Measurements from ENCODE around the gene RAB23.

DNA sequence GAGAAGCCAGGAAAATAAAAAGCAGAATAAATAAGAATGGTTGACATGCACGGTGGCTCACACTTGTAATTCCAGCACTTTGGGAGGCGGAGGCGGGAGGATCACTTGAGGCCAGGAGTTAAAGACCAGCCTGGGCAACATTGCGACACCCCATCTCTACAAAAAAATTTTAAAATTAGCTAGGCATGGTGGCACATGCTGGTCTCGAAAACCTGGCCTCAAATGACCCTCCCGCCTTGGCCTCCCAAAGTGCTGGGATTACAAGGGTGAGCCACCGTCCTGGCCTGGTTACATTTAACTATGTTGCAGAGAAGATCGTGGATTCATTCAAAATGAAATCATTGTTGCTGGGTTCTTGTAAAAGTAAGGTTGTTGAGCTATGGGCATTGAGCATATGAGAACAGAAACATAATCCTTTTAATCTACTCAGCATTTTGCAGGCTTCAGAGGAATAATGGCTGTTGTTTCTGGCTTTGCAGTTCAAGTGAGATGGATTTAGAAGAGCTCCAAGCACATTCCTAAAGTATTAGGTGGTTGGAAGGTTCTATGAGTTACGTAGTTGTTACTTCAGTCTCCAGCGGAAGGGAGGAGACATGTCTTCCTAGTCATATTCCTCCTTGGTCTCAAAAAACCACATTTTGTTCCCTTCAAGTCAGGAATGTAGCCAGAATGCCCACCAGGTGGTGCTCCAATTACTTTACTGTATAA is 45.6 kb upstream of the RAB23 start:
- no peak for TF ChIP-seq NANOG (IDR thresholded peaks at IDR 0.05; ENCODE audit: borderline replicate concordance)
- TF ChIP-seq POLR2AphosphoS5 (IDR thresholded peaks at IDR 0.05; ENCODE audit: low read depth): no peak
- peak; percentile 71 to 84 for TF ChIP-seq CTCF (conservative IDR thresholded peaks at IDR 0.05; ENCODE audit: low read depth in 2 of 2)
- TF ChIP-seq EZH2phosphoT487 (IDR thresholded peaks at IDR 0.05; ENCODE audit: unreplicated experiment): no peak
- TF ChIP-seq ETS1 (IDR thresholded peaks at IDR 0.05): no peak
- no peak for TF ChIP-seq EZH2 (IDR thresholded peaks at IDR 0.05; ENCODE audit: low read depth, unreplicated experiment)
- TF ChIP-seq ZNF114 (CRISPR knock-in tag; IDR thresholded peaks at IDR 0.05): no peak
- TF ChIP-seq JUNB (IDR thresholded peaks at IDR 0.05; ENCODE audit: unreplicated experiment): no peak
- no peak for TF ChIP-seq REST (IDR thresholded peaks at IDR 0.05; ENCODE audit: unreplicated experiment)
- TF ChIP-seq ZNF331 (CRISPR knock-in tag; IDR thresholded peaks at IDR 0.05; ENCODE audit: low read depth): no peak
- no peak for TF ChIP-seq STAT1 (IDR thresholded peaks at IDR 0.05; ENCODE audit: unreplicated experiment)
- TF ChIP-seq, protein P1, sequence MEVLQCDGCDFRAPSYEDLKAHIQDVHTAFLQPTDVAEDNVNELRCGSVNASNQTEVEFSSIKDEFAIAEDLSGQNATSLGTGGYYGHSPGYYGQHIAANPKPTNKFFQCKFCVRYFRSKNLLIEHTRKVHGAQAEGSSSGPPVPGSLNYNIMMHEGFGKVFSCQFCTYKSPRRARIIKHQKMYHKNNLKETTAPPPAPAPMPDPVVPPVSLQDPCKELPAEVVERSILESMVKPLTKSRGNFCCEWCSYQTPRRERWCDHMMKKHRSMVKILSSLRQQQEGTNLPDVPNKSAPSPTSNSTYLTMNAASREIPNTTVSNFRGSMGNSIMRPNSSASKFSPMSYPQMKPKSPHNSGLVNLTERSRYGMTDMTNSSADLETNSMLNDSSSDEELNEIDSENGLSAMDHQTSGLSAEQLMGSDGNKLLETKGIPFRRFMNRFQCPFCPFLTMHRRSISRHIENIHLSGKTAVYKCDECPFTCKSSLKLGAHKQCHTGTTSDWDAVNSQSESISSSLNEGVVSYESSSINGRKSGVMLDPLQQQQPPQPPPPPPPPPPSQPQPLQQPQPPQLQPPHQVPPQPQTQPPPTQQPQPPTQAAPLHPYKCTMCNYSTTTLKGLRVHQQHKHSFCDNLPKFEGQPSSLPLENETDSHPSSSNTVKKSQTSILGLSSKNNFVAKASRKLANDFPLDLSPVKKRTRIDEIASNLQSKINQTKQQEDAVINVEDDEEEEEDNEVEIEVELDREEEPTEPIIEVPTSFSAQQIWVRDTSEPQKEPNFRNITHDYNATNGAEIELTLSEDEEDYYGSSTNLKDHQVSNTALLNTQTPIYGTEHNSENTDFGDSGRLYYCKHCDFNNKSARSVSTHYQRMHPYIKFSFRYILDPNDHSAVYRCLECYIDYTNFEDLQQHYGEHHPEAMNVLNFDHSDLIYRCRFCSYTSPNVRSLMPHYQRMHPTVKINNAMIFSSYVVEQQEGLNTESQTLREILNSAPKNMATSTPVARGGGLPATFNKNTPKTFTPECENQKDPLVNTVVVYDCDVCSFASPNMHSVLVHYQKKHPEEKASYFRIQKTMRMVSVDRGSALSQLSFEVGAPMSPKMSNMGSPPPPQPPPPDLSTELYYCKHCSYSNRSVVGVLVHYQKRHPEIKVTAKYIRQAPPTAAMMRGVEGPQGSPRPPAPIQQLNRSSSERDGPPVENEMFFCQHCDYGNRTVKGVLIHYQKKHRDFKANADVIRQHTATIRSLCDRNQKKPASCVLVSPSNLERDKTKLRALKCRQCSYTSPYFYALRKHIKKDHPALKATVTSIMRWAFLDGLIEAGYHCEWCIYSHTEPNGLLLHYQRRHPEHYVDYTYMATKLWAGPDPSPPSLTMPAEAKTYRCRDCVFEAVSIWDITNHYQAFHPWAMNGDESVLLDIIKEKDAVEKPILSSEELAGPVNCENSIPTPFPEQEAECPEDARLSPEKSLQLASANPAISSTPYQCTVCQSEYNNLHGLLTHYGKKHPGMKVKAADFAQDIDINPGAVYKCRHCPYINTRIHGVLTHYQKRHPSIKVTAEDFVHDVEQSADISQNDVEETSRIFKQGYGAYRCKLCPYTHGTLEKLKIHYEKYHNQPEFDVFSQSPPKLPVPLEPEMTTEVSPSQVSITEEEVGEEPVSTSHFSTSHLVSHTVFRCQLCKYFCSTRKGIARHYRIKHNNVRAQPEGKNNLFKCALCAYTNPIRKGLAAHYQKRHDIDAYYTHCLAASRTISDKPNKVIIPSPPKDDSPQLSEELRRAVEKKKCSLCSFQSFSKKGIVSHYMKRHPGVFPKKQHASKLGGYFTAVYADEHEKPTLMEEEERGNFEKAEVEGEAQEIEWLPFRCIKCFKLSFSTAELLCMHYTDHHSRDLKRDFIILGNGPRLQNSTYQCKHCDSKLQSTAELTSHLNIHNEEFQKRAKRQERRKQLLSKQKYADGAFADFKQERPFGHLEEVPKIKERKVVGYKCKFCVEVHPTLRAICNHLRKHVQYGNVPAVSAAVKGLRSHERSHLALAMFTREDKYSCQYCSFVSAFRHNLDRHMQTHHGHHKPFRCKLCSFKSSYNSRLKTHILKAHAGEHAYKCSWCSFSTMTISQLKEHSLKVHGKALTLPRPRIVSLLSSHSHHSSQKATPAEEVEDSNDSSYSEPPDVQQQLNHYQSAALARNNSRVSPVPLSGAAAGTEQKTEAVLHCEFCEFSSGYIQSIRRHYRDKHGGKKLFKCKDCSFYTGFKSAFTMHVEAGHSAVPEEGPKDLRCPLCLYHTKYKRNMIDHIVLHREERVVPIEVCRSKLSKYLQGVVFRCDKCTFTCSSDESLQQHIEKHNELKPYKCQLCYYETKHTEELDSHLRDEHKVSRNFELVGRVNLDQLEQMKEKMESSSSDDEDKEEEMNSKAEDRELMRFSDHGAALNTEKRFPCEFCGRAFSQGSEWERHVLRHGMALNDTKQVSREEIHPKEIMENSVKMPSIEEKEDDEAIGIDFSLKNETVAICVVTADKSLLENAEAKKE (CRISPR knock-in tag; IDR thresholded peaks at IDR 0.05): no peak
- TF ChIP-seq CREB1 (CRISPR knock-in tag; IDR thresholded peaks at IDR 0.05; ENCODE audit: low read depth): no peak

Measured in GM23338 (cell line).